ENCODE data around the gene CA5A. TPM values are rescaled to one million over a fixed set of nuclear protein-coding genes. Genes with fewer than 3 reads are reported as not detected.
A peak's percentile ranks its signal among the peaks of the same experiment; 100 is the strongest.

The CA5A gene
- total and polyA plus RNA-seq, 9 of the 15 experiments (the other 6 are each of a cell fraction or from before 2014, with no cell fraction given), result not detected

DNA sequence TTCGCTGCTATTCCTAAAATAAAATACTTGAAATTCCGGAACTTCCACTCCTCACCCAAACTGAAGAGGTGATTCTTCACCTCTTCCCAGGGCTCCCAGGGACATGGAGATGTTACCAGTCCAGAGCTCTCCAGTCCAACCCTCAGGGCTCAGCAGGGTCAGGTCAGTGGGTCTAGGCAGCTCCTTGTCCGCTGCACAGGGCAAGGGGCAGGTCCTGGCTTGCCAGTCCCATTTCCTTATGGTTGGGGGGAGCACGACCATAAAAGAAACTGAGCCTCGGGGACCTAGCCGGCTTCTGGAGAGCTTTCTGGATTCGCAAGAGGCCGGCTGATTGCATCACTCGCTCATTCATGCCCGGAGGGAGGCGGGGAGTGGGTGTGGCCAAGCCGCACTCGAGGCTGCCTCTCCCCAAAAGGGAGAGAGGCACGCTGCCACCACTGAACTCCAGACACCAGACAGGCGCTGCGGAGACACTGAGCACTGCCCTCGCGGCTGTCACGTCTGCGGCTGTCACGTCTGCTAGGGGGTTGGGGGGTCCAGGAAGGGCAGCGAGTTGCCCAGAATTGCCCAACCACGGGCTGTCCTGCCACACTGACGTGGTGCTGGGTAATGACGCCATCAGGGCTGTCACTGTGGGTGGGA, 82.8 kb downstream of the CA5A start (continued):
- peak; percentile 62 for TF ChIP-seq EP300 (IDR thresholded peaks at IDR 0.05; ENCODE audit: low read length)
- peak; percentile 51 for TF ChIP-seq NEUROD1 (IDR thresholded peaks at IDR 0.05; ENCODE audit: borderline replicate concordance, low read depth, low read length, partially characterized antibody)
- TF ChIP-seq GTF2E2 (tag; IDR thresholded peaks at IDR 0.05), result peak; percentile 76; the same call in 1 of the 2 replicates
- TF ChIP-seq, protein P1, sequence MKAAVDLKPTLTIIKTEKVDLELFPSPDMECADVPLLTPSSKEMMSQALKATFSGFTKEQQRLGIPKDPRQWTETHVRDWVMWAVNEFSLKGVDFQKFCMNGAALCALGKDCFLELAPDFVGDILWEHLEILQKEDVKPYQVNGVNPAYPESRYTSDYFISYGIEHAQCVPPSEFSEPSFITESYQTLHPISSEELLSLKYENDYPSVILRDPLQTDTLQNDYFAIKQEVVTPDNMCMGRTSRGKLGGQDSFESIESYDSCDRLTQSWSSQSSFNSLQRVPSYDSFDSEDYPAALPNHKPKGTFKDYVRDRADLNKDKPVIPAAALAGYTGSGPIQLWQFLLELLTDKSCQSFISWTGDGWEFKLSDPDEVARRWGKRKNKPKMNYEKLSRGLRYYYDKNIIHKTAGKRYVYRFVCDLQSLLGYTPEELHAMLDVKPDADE (conservative IDR thresholded peaks at IDR 0.05; ENCODE audit: control insufficient read depth, low read depth, low read length), result 0 out of 2 replicates have a peak, but pooled peaks have one; percentile 10
- peak; percentile 79 for TF ChIP-seq L3MBTL2 (IDR thresholded peaks at IDR 0.05)
- TF ChIP-seq ZNF436 (CRISPR knock-in tag; IDR thresholded peaks at IDR 0.05), result no peak
- peak; percentile 65 for TF ChIP-seq ZNF239 (CRISPR knock-in tag; IDR thresholded peaks at IDR 0.05)
- peak; percentile 41 for TF ChIP-seq TBP (optimal IDR thresholded peaks at IDR 0.05; ENCODE audit: low read depth, low read length)
- peak; percentile 85; the same call in 1 of the 2 replicates for TF ChIP-seq HSF4 (CRISPR knock-in tag; IDR thresholded peaks at IDR 0.05; ENCODE audit: borderline replicate concordance)
- peak in 1 of 2 experiments; percentile 61; a peak in 2 of 4 replicates for TF ChIP-seq MAZ (CRISPR knock-in tag; conservative IDR thresholded peaks at IDR 0.05 in 1 of 2, IDR thresholded peaks at IDR 0.05 in 1 of 2)
- peak; percentile 89 for TF ChIP-seq RBFOX2 (IDR thresholded peaks at IDR 0.05; ENCODE audit: low read depth, low read length)
- TF ChIP-seq HEY1 (CRISPR knock-in tag; IDR thresholded peaks at IDR 0.05; ENCODE audit: borderline replicate concordance), result no peak
- TF ChIP-seq, protein P2, sequence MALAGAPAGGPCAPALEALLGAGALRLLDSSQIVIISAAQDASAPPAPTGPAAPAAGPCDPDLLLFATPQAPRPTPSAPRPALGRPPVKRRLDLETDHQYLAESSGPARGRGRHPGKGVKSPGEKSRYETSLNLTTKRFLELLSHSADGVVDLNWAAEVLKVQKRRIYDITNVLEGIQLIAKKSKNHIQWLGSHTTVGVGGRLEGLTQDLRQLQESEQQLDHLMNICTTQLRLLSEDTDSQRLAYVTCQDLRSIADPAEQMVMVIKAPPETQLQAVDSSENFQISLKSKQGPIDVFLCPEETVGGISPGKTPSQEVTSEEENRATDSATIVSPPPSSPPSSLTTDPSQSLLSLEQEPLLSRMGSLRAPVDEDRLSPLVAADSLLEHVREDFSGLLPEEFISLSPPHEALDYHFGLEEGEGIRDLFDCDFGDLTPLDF (CRISPR knock-in tag; IDR thresholded peaks at IDR 0.05), result no peak
- TF ChIP-seq ZNF583 (CRISPR knock-in tag; IDR thresholded peaks at IDR 0.05), result peak; percentile 79
- TF ChIP-seq, protein P3, sequence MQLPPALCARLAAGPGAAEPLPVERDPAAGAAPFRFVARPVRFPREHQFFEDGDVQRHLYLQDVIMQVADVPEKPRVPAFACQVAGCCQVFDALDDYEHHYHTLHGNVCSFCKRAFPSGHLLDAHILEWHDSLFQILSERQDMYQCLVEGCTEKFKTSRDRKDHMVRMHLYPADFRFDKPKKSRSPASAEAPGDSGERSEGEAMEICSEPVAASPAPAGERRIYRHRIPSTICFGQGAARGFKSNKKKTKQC (CRISPR knock-in tag; IDR thresholded peaks at IDR 0.05), result no peak
- peak in 1 of 3 experiments; percentile 39 for TF ChIP-seq YY1 (IDR thresholded peaks at IDR 0.05; ENCODE audit: borderline replicate concordance in 1 of 3, control insufficient read depth in 1 of 3, extremely low read depth in 1 of 3, insufficient read depth in 3 of 3, insufficient read length in 1 of 3, insufficient replicate concordance in 2 of 3, low read depth in 1 of 3, low read length in 2 of 3)
- peak; percentile 55; the same call in 1 of the 2 replicates for TF ChIP-seq PHF8 (IDR thresholded peaks at IDR 0.05; ENCODE audit: borderline replicate concordance, low read length)
- TF ChIP-seq, protein P4, sequence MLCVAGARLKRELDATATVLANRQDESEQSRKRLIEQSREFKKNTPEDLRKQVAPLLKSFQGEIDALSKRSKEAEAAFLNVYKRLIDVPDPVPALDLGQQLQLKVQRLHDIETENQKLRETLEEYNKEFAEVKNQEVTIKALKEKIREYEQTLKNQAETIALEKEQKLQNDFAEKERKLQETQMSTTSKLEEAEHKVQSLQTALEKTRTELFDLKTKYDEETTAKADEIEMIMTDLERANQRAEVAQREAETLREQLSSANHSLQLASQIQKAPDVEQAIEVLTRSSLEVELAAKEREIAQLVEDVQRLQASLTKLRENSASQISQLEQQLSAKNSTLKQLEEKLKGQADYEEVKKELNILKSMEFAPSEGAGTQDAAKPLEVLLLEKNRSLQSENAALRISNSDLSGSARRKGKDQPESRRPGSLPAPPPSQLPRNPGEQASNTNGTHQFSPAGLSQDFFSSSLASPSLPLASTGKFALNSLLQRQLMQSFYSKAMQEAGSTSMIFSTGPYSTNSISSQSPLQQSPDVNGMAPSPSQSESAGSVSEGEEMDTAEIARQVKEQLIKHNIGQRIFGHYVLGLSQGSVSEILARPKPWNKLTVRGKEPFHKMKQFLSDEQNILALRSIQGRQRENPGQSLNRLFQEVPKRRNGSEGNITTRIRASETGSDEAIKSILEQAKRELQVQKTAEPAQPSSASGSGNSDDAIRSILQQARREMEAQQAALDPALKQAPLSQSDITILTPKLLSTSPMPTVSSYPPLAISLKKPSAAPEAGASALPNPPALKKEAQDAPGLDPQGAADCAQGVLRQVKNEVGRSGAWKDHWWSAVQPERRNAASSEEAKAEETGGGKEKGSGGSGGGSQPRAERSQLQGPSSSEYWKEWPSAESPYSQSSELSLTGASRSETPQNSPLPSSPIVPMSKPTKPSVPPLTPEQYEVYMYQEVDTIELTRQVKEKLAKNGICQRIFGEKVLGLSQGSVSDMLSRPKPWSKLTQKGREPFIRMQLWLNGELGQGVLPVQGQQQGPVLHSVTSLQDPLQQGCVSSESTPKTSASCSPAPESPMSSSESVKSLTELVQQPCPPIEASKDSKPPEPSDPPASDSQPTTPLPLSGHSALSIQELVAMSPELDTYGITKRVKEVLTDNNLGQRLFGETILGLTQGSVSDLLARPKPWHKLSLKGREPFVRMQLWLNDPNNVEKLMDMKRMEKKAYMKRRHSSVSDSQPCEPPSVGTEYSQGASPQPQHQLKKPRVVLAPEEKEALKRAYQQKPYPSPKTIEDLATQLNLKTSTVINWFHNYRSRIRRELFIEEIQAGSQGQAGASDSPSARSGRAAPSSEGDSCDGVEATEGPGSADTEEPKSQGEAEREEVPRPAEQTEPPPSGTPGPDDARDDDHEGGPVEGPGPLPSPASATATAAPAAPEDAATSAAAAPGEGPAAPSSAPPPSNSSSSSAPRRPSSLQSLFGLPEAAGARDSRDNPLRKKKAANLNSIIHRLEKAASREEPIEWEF (CRISPR knock-in tag; IDR thresholded peaks at IDR 0.05), result no peak
- TF ChIP-seq NBN (IDR thresholded peaks at IDR 0.05; ENCODE audit: low read depth), result no peak

Data from K562 (cell line).